Spleen (tissue), 11 donors: Measurements from ENCODE around the gene ALK. TPM values are rescaled to one million over a fixed set of nuclear protein-coding genes. Genes with fewer than 3 reads are reported as not detected.

Experiments used
- DNase-seq: peaks from one replicate; pipeline ENCODE4 v3.0.0-alpha.2; 2020
- H3K27ac ChIP-seq, 8 donors: fragments of 200-600 bp; sonication (generic) in 7 of 8; 1 replicate in 4 of 8; 2 replicates in 4 of 8; pipeline versions ENCODE4 v1.5.0 to v1.8.0; 2016 to 2021; ENCODE audit warnings: inconsistent platforms in 4 of 8, mild to moderate bottlenecking in 4 of 8, moderate library complexity in 1 of 8
- H3K27me3 ChIP-seq, 7 donors: fragments of 200-600 bp; sonication (generic) in 6 of 7; replicated peaks in 1 of 7; 1 replicate in 4 of 7; 2 replicates in 3 of 7; pipeline versions ENCODE4 v1.5.0 to v1.8.0; 2016 to 2021; ENCODE audit warnings: inconsistent platforms in 3 of 7, mild to moderate bottlenecking in 1 of 7
- H3K36me3 ChIP-seq, 6 donors: fragments of 200-600 bp; sonication (generic) in 5 of 6; 1 replicate in 4 of 6; 2 replicates in 2 of 6; pipeline versions ENCODE4 v1.5.0 to v1.8.0; 2016 to 2021; ENCODE audit warnings: inconsistent platforms in 2 of 6
- H3K4me1 ChIP-seq, 6 donors: fragments of 200-600 bp; sonication (generic) in 5 of 6; 1 replicate in 3 of 6; 2 replicates in 3 of 6; pipeline versions ENCODE4 v1.5.0 to v1.8.0; 2016 to 2021; ENCODE audit warnings: inconsistent platforms in 3 of 6
- H3K4me3 ChIP-seq, 8 donors: fragments of 200-600 bp; sonication (generic) in 7 of 8; 1 replicate in 4 of 8; 2 replicates in 4 of 8; pipeline versions ENCODE4 v1.5.0 to v1.8.0; 2016 to 2021; ENCODE audit warnings: inconsistent platforms in 4 of 8, mild to moderate bottlenecking in 4 of 8, moderate library complexity in 2 of 8
- H3K9me3 ChIP-seq, 8 donors: fragments of 200-600 bp; sonication (generic) in 7 of 8; 1 replicate in 4 of 8; 2 replicates in 4 of 8; pipeline versions ENCODE4 v1.5.0 to v1.8.0; 2016 to 2021; ENCODE audit warnings: inconsistent platforms in 4 of 8
- POLR2A ChIP-seq, 3 donors: fragments of 450-650 bp; IDR thresholded peaks; one replicate each; pipeline ENCODE4 v1.5.1; 2017; ENCODE audit warnings: antibody characterized with exemption in 3 of 3, mild to moderate bottlenecking in 1 of 3
- POLR2AphosphoS5 ChIP-seq, 3 donors: sonication (generic); formaldehyde crosslinking; IDR thresholded peaks; one replicate each; pipeline ENCODE4 v1.5.1; 2017; ENCODE audit warnings: antibody characterized with exemption in 3 of 3
- WGBS, 5 donors: extraction: QIAGEN DNeasy Blood & Tissue Kit in 3 of 5; methylation state at CpG; one replicate each; pipeline versions ENCODE4 v1.1.5 to v1.1.7; 2013 to 2018; 5-methylcytosine and 5-hydroxymethylcytosine counted together
- intact Hi-C: fragments of 100-400 bp; cut with DNase I; formaldehyde crosslinking; loops from one replicate; pipeline ENCODE4 v1.15.0; 2023; ENCODE audit warnings: low total_unique reads
- polyA plus RNA-seq, 3 donors: library from polyadenylated mRNA; stranded (reverse); fragments of 200-250 nt; gene quantifications; one replicate each; pipeline ENCODE4 v1.2.1, GENCODE V29; 2013
- total RNA-seq, 7 donors: library from RNA; depleted of rRNA in 3 of 7; stranded (reverse); fragments of >200 nt in 3 of 7; fragmentation: NEBNext Ultra II Directional in 4 of 7; extraction: Animal tissue kit (Norgen Biotek cat#: 25700) in 4 of 7; gene quantifications; one replicate each; pipeline versions ENCODE4 v1.1.0 to v1.2.1, GENCODE V29; 2016 to 2021
- TF ChIP-seq, protein P1 (sequence below), 11 experiments: fragments of 200-600 bp in 7 of 11; fragments of 450-650 bp in 4 of 11; sonication (generic) in 4 of 11; IDR thresholded peaks in 8 of 11; conservative IDR thresholded peaks in 3 of 11; 1 replicate in 7 of 11; 2 replicates in 4 of 11; pipeline versions ENCODE4 v1.4.0 to v1.8.0; 2016 to 2021; ENCODE audit warnings: antibody characterized with exemption in 11 of 11, inconsistent platforms in 4 of 11, mild to moderate bottlenecking in 1 of 11
- donor health status: healthy with polysubstance abuse.
- donor health status: DM: no; HTN: no; CAD: no; lungs with moderate emphysema.
- donor health status: DM: no; HTN: no; CAD: no.
- donor health status: Bipolar disorder and iron deficiency.
- donor health status: healthy.
- donor health status: DM: no; HTN: no; CAD: no.
- donor health status: DM: yes; HTN: yes; CAD: no.

ALK gene
- total and polyA plus RNA-seq, 10 donors, result 0.03 to 0.28 (median 0.06) TPM; not detected in 7

DNA sequence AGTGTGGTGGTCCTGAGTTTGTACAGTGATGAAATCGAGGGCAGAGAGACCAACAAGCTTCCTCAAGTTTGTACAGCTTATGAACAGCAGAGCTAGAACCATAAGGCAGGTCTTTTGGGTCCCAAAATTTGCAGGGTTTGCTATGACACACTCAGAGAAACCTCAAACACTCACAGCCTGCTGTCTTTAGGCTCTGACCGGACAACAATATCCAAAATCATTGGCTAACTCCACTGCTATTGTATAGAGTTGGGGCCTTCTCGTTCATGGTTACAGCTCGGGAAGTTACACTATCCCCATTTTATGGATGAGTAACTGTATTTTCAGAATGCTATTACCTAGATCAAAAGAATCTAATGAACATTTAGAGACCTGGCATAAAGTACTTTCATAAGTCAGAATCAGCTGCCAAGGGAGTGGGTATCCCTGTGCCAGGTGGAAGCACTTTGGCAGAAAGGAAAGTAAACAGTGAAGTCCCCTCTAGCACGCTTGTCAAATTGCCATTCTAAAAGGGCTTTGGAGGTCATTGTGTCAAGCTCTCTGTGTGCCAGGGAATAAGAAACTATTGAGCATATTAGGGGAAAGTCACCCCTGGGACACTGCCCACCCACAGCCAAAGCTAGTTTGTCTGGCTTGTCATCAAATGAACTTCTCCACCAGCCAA, 331.8 kb downstream of the ALK start:
- intact Hi-C loops, result no loop called here
- WGBS, 5 donors, result 81 to 88% (median 86%) methylated on average over 5 of the region's 5 CpGs
- no peak overlapping the region for H3K4me3 ChIP-seq
- no peaks in the 10 kb centered on the region for H3K4me1 ChIP-seq
- TF ChIP-seq, protein P1, sequence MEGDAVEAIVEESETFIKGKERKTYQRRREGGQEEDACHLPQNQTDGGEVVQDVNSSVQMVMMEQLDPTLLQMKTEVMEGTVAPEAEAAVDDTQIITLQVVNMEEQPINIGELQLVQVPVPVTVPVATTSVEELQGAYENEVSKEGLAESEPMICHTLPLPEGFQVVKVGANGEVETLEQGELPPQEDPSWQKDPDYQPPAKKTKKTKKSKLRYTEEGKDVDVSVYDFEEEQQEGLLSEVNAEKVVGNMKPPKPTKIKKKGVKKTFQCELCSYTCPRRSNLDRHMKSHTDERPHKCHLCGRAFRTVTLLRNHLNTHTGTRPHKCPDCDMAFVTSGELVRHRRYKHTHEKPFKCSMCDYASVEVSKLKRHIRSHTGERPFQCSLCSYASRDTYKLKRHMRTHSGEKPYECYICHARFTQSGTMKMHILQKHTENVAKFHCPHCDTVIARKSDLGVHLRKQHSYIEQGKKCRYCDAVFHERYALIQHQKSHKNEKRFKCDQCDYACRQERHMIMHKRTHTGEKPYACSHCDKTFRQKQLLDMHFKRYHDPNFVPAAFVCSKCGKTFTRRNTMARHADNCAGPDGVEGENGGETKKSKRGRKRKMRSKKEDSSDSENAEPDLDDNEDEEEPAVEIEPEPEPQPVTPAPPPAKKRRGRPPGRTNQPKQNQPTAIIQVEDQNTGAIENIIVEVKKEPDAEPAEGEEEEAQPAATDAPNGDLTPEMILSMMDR (IDR thresholded peaks at IDR 0.05 in 8 of 11, conservative IDR thresholded peaks at IDR 0.05 in 3 of 11), result no peak
- TF ChIP-seq POLR2AphosphoS5 (IDR thresholded peaks at IDR 0.05), result no peak
- no peak for TF ChIP-seq POLR2A (IDR thresholded peaks at IDR 0.05)
- no peak for DNase-seq
- no peaks in the 10 kb centered on the region for H3K36me3 ChIP-seq
- H3K27me3 ChIP-seq, result peaks cover 0 to 6% (median 0%) of the 10 kb centered on the region in 7 donors
- H3K9me3 ChIP-seq, result no peaks in the 10 kb centered on the region
- no peak overlapping the region for H3K27ac ChIP-seq

DNA sequence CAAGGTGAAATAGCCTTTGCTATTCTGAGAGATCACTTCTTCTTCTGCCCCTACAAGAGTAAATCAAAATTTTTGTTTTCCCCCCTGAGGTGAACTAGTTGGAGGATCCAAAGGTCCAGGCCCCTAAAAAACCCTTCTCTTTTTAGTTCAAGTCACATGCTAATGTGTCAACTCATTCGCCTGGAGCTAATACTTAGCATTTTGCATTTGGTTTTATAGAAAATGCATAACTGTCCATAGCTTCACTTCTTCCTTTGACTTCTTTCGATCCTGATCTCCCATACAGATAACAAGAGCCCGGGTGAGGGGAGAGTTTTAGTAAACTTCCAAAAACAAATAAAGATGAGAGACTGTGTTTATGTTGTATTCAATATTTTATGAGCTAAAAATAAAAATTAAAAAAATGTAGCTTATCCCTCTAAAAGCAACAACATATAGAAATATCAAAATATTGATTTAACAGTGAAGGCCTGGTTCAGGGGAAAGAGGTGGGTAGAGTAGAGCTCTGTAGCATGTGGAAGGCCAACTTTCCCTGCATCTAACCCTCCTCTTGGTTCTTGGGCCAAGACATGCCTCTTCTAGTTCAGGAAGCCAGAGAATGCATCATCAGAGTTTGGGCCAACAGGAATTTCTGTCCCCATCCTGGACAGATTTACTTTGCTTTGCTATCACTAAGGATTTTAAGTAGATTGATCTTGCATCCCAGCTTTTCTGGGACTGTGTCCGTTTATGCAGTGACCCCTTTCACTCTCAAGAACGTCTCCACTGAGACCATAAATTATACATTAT, 333.8 kb downstream of the ALK start:
- 72 to 88% (median 82%) methylated on average over 5 of the region's 5 CpGs for WGBS, 5 donors
- DNase-seq, result no peak

DNA sequence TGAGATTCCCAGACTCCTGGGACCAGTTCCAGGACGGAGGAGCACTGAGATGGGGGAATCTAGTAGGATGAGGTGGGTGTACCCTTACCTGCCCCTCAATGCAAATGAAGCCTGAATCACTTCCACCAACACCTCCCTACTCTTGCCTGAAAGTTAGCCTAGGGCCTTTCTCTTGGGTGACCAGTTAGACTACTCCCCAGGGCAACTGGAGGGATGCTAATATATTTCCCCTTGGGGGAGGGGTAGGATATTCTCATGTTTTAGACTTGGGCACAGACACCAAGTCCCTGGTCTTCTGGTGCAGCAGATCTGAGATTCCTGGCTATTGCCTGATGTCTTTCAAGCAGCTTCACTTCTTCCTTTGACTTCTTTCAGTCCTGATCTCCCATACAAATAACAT, 334.5 kb downstream of the ALK start:
- no peaks in the 10 kb centered on the region for H3K36me3 ChIP-seq
- WGBS, 5 donors, result 50 to 81% (median 64%) methylated on average over 1 of the region's 1 CpG
- TF ChIP-seq, protein P1 (IDR thresholded peaks at IDR 0.05 in 8 of 11, conservative IDR thresholded peaks at IDR 0.05 in 3 of 11), result no peak
- no peak for TF ChIP-seq POLR2A (IDR thresholded peaks at IDR 0.05)
- no peak for TF ChIP-seq POLR2AphosphoS5 (IDR thresholded peaks at IDR 0.05)
- no peak for DNase-seq
- no peaks in the 10 kb centered on the region for H3K27me3 ChIP-seq
- no peaks in the 10 kb centered on the region for H3K4me1 ChIP-seq
- H3K4me3 ChIP-seq, result no peak overlapping the region
- no peaks in the 10 kb centered on the region for H3K9me3 ChIP-seq
- H3K27ac ChIP-seq, result no peak overlapping the region
- intact Hi-C loops, result no loop called here

More for the DNA sequence above, 333.8 kb downstream of the ALK start:
- Histone ChIP-seq H3K9me3 (no peaks in the 10 kb centered on the region), H3K36me3 (no peaks in the 10 kb centered on the region), H3K27ac (no peak overlapping the region), H3K4me1 (no peaks in the 10 kb centered on the region), H3K27me3 (no peaks in the 10 kb centered on the region), H3K4me3 (no peak overlapping the region)
- intact Hi-C loops, result no loop called here
- TF ChIP-seq POLR2A (IDR thresholded peaks at IDR 0.05) (no peak), POLR2AphosphoS5 (IDR thresholded peaks at IDR 0.05) (no peak)
- TF ChIP-seq, protein P1 (IDR thresholded peaks at IDR 0.05 in 8 of 11, conservative IDR thresholded peaks at IDR 0.05 in 3 of 11), result no peak

DNA sequence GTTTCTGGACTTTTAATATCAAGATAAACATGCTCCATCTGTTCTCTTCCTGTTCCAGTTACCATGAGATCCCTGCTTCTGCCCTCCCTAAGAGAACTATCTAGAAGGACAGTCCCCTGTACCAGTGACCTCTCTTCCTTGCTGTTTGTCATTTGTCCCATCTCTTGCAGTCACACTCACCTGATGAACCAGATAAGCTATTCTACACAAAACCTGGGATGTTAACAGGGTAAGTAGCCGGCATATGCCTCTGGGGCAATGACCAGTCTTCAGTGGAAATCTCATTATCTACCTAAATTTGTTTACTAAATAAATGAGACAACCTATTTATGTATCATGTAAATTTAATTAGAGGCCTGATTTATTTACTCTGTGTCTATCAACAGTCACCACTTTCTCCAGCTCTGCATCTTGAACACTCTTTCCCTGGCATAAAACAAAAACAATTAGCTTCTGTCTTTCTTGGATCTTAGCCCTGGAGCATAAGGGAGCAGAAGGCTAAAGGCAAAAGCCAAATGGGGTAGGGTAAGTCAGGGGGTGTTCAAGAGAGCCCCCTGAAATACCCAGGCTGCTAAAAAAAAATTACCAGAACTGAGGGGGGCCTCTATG, 337.7 kb downstream of the ALK start:
- H3K27ac ChIP-seq, result no peak overlapping the region
- H3K36me3 ChIP-seq, result no peaks in the 10 kb centered on the region
- no peak overlapping the region for H3K4me3 ChIP-seq
- TF ChIP-seq POLR2AphosphoS5 (IDR thresholded peaks at IDR 0.05) (no peak), POLR2A (IDR thresholded peaks at IDR 0.05) (no peak)
- TF ChIP-seq, protein P1 (IDR thresholded peaks at IDR 0.05 in 8 of 11, conservative IDR thresholded peaks at IDR 0.05 in 3 of 11), result no peak
- intact Hi-C loops, result no loop called here
- WGBS, 5 donors, result 84 to 98% (median 91%) methylated on average over 1 of the region's 1 CpG
- no peaks in the 10 kb centered on the region for H3K4me1 ChIP-seq
- H3K9me3 ChIP-seq, result no peaks in the 10 kb centered on the region
- no peaks in the 10 kb centered on the region for H3K27me3 ChIP-seq
- DNase-seq, result no peak
